DOHH2 (cell line): ENCODE measurements around the gene CALM3.

Experiments used
- CTCF ChIP-seq: fragments of 200-600 bp; sonication (generic); IDR thresholded peaks from one replicate; pipeline ENCODE4 v1.5.1; 2014; ENCODE audit warnings: antibody characterized with exemption, mild to moderate bottlenecking, low read depth, low read length; ENCODE audit not compliant: poor library complexity, severe bottlenecking
- EZH2phosphoT487 ChIP-seq: fragments of 200-600 bp; sonication (generic); IDR thresholded peaks from 2 replicates; pipeline ENCODE4 v1.6.1; 2017; ENCODE audit warnings: borderline replicate concordance, mild to moderate bottlenecking, antibody characterized with exemption, low read length, moderate library complexity, mixed read lengths

GRCh38 chr19:46601318-46602224, at the start of gene CALM3:
- TF ChIP-seq CTCF (no peak), EZH2phosphoT487 (no peak)
